ENCODE measurements around the gene PLEK2.

DNA sequence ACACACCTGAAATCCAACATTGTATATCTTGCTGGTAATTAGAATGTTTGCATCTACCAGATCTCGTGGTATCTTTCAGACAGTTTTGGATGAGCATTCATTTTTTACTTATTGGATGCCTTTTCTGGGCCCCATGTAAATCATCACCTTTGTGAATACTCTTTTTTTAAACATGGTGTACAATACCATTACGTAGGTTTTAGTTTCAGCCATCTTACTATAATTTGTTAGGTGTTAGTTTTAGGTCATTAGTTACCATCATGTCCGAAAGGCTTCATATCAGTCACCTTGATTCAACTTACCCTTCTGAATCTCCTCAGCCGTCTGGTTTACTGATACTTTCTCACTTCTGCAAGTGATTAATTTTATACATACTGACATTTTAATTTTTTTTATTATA lies 46.5 kb downstream of the PLEK2 start:
- TF ChIP-seq ARNTL (CRISPR knock-in tag; IDR thresholded peaks at IDR 0.05; ENCODE audit: borderline replicate concordance, low read depth), result no peak
- TF ChIP-seq, protein P1, sequence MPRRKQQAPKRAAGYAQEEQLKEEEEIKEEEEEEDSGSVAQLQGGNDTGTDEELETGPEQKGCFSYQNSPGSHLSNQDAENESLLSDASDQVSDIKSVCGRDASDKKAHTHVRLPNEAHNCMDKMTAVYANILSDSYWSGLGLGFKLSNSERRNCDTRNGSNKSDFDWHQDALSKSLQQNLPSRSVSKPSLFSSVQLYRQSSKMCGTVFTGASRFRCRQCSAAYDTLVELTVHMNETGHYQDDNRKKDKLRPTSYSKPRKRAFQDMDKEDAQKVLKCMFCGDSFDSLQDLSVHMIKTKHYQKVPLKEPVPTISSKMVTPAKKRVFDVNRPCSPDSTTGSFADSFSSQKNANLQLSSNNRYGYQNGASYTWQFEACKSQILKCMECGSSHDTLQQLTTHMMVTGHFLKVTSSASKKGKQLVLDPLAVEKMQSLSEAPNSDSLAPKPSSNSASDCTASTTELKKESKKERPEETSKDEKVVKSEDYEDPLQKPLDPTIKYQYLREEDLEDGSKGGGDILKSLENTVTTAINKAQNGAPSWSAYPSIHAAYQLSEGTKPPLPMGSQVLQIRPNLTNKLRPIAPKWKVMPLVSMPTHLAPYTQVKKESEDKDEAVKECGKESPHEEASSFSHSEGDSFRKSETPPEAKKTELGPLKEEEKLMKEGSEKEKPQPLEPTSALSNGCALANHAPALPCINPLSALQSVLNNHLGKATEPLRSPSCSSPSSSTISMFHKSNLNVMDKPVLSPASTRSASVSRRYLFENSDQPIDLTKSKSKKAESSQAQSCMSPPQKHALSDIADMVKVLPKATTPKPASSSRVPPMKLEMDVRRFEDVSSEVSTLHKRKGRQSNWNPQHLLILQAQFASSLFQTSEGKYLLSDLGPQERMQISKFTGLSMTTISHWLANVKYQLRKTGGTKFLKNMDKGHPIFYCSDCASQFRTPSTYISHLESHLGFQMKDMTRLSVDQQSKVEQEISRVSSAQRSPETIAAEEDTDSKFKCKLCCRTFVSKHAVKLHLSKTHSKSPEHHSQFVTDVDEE (CRISPR knock-in tag; IDR thresholded peaks at IDR 0.05), result no peak
- TF ChIP-seq, protein P2, sequence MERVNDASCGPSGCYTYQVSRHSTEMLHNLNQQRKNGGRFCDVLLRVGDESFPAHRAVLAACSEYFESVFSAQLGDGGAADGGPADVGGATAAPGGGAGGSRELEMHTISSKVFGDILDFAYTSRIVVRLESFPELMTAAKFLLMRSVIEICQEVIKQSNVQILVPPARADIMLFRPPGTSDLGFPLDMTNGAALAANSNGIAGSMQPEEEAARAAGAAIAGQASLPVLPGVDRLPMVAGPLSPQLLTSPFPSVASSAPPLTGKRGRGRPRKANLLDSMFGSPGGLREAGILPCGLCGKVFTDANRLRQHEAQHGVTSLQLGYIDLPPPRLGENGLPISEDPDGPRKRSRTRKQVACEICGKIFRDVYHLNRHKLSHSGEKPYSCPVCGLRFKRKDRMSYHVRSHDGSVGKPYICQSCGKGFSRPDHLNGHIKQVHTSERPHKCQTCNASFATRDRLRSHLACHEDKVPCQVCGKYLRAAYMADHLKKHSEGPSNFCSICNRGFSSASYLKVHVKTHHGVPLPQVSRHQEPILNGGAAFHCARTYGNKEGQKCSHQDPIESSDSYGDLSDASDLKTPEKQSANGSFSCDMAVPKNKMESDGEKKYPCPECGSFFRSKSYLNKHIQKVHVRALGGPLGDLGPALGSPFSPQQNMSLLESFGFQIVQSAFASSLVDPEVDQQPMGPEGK (CRISPR knock-in tag; IDR thresholded peaks at IDR 0.05; ENCODE audit: borderline replicate concordance), result no peak
- TF ChIP-seq CSDC2 (CRISPR knock-in tag; IDR thresholded peaks at IDR 0.05), result no peak
- no peak for TF ChIP-seq PPARA (CRISPR knock-in tag; IDR thresholded peaks at IDR 0.05; ENCODE audit: borderline replicate concordance)
- TF ChIP-seq ZFP3 (CRISPR knock-in tag; IDR thresholded peaks at IDR 0.05), result no peak
- TF ChIP-seq TOX (CRISPR knock-in tag; IDR thresholded peaks at IDR 0.05; ENCODE audit: borderline replicate concordance), result no peak
- no peak for TF ChIP-seq SNAI2 (CRISPR knock-in tag; IDR thresholded peaks at IDR 0.05)
- TF ChIP-seq ZNF70 (CRISPR knock-in tag; IDR thresholded peaks at IDR 0.05), result no peak
- no peak for TF ChIP-seq ZNF8 (CRISPR knock-in tag; IDR thresholded peaks at IDR 0.05)
